Mesendoderm (in vitro differentiated cells): ENCODE measurements around the gene CAMK2G.

Source experiments
- DNase-seq: peaks from one replicate; pipeline ENCODE4 v3.0.0; 2013
- H2AK5ac ChIP-seq: 2 replicates; pipeline ENCODE4 v1.6.1; 2013; ENCODE audit warnings: low read length, inconsistent platforms
- H2BK120ac ChIP-seq: 2 replicates; pipeline ENCODE4 v1.6.1; 2013; ENCODE audit warnings: low read depth, mild to moderate bottlenecking, low read length, moderate library complexity, mixed read lengths
- H2BK15ac ChIP-seq: replicated peaks from 2 replicates; pipeline ENCODE4 v1.6.1; 2013; ENCODE audit warnings: low read depth, mild to moderate bottlenecking, moderate library complexity
- H2BK5ac ChIP-seq: 2 replicates; pipeline ENCODE4 v1.6.1; 2013; ENCODE audit warnings: low read length, inconsistent platforms
- H3K18ac ChIP-seq: 2 replicates; pipeline ENCODE4 v1.6.1; 2013; ENCODE audit warnings: mild to moderate bottlenecking, low read length, mixed read lengths
- H3K23ac ChIP-seq: one replicate; pipeline ENCODE4 v1.6.1; 2013; ENCODE audit warnings: low read length
- H3K27ac ChIP-seq: 2 replicates; pipeline ENCODE4 v1.5.1; 2013; ENCODE audit warnings: low read depth, mild to moderate bottlenecking, inconsistent platforms, low read length, moderate library complexity
- H3K27me3 ChIP-seq: 2 replicates; pipeline ENCODE4 v1.6.1; 2013; ENCODE audit warnings: low read length, control low read depth, mild to moderate bottlenecking, inconsistent platforms; ENCODE audit not compliant: insufficient read depth, poor library complexity
- H3K36me3 ChIP-seq: 2 replicates; pipeline ENCODE4 v1.6.1; 2013; ENCODE audit warnings: low read length, inconsistent platforms; ENCODE audit not compliant: control insufficient read depth, insufficient read depth
- H3K4ac ChIP-seq: one replicate; pipeline ENCODE4 v1.6.1; 2013; ENCODE audit warnings: low read depth, mild to moderate bottlenecking, low read length, moderate library complexity
- H3K4me1 ChIP-seq: 2 replicates; pipeline ENCODE4 v1.6.1; 2013; ENCODE audit warnings: low read depth, low read length, inconsistent platforms; ENCODE audit not compliant: control insufficient read depth
- H3K4me2 ChIP-seq: 2 replicates; pipeline ENCODE4 v1.6.1; 2013; ENCODE audit warnings: low read length
- H3K4me3 ChIP-seq: 2 replicates; pipeline ENCODE4 v1.5.1; 2013; ENCODE audit warnings: mild to moderate bottlenecking, low read length
- H3K56ac ChIP-seq: one replicate; pipeline ENCODE4 v1.6.1; 2013; ENCODE audit warnings: low read length
- H3K79me1 ChIP-seq: 2 replicates; pipeline ENCODE4 v1.6.1; 2013; ENCODE audit warnings: low read length, inconsistent platforms
- H3K79me2 ChIP-seq: 2 replicates; pipeline ENCODE4 v1.6.1; 2013; ENCODE audit warnings: mild to moderate bottlenecking, low read length; ENCODE audit not compliant: control insufficient read depth, insufficient read depth
- H3K9ac ChIP-seq: 2 replicates; pipeline ENCODE4 v1.6.1; 2013; ENCODE audit warnings: low read length, inconsistent platforms
- H4K5ac ChIP-seq: one replicate; pipeline ENCODE4 v1.6.1; 2013; ENCODE audit warnings: low read length
- H4K8ac ChIP-seq: one replicate; pipeline ENCODE4 v1.6.1; 2013; ENCODE audit warnings: low read depth, mild to moderate bottlenecking, control low read depth, low read length, moderate library complexity
- WGBS: extraction: QIAGEN DNeasy Blood & Tissue Kit; methylation state at CpG from one replicate; pipeline ENCODE4 v1.1.7; 2013; ENCODE audit warnings: low lambda C conversion rate, missing lambda C conversion rate; ENCODE audit not compliant: insufficient coverage; ENCODE audit errors: extremely low coverage; 5-methylcytosine and 5-hydroxymethylcytosine counted together

Gene CAMK2G

GRCh38 chr10:73818402-73818801 lies 56.0 kb downstream of the CAMK2G start:
- H2BK120ac ChIP-seq: no peak overlapping the region
- H3K4me1 ChIP-seq: peaks cover 5% of the 10 kb centered on the region
- peak; percentile 44 for DNase-seq
- H4K8ac ChIP-seq: no peak overlapping the region
- H2AK5ac ChIP-seq: no peak overlapping the region
- no peaks in the 10 kb centered on the region for H3K79me1 ChIP-seq
- H3K36me3 ChIP-seq: no peaks in the 10 kb centered on the region
- H3K79me2 ChIP-seq: no peaks in the 10 kb centered on the region
- no CpG with 5 or more reads among the region's 10 CpGs for WGBS
- no peak overlapping the region for H3K4me3 ChIP-seq
- H3K4ac ChIP-seq: no peak overlapping the region
- H3K9ac ChIP-seq: no peak overlapping the region
- H4K5ac ChIP-seq: no peak overlapping the region
- H3K27me3 ChIP-seq: no peaks in the 10 kb centered on the region
- H2BK15ac ChIP-seq: no peak overlapping the region
- no peak overlapping the region for H3K4me2 ChIP-seq
- H2BK5ac ChIP-seq: no peak overlapping the region
- H3K56ac ChIP-seq: peak overlapping the region; percentile 0
- H3K18ac ChIP-seq: no peak overlapping the region
- H3K23ac ChIP-seq: no peak overlapping the region
- no peak overlapping the region for H3K27ac ChIP-seq

GRCh38 chr10:73817826-73818225 lies 56.5 kb downstream of the CAMK2G start:
- Histone ChIP-seq H3K18ac (no peak overlapping the region), H3K79me2 (no peaks in the 10 kb centered on the region), H2BK5ac (no peak overlapping the region), H2AK5ac (no peak overlapping the region), H3K4ac (no peak overlapping the region), H3K79me1 (no peaks in the 10 kb centered on the region), H2BK120ac (no peak overlapping the region), H3K4me2 (no peak overlapping the region), H3K36me3 (no peaks in the 10 kb centered on the region), H4K8ac (no peak overlapping the region), H3K4me1 (peaks cover 5% of the 10 kb centered on the region), H3K4me3 (no peak overlapping the region), H3K27ac (no peak overlapping the region), H3K9ac (no peak overlapping the region), H4K5ac (no peak overlapping the region), H3K23ac (no peak overlapping the region), H3K56ac (no peak overlapping the region), H3K27me3 (no peaks in the 10 kb centered on the region), H2BK15ac (no peak overlapping the region)
- WGBS: no CpG with 5 or more reads among the region's 5 CpGs
- no peak for DNase-seq

- peak; percentile 88 for DNase-seq
- peak overlapping the region; percentile 76 for H3K27ac ChIP-seq
- H2BK15ac ChIP-seq: no peak overlapping the region
These were observed 57.2 kb downstream of the CAMK2G start for GRCh38 chr10:73816917-73817729.

GRCh38 chr10:73815719-73816030 lies 58.7 kb downstream of the CAMK2G start:
- no peaks in the 10 kb centered on the region for H3K79me1 ChIP-seq
- no peak overlapping the region for H2AK5ac ChIP-seq
- H4K5ac ChIP-seq: no peak overlapping the region
- DNase-seq: no peak
- H3K4ac ChIP-seq: no peak overlapping the region
- H2BK15ac ChIP-seq: no peak overlapping the region
- no peaks in the 10 kb centered on the region for H3K79me2 ChIP-seq
- no peak overlapping the region for H3K18ac ChIP-seq
- H2BK5ac ChIP-seq: no peak overlapping the region
- no peak overlapping the region for H3K4me3 ChIP-seq
- no peak overlapping the region for H3K56ac ChIP-seq
- H3K4me1 ChIP-seq: peaks cover 5% of the 10 kb centered on the region
- no peaks in the 10 kb centered on the region for H3K27me3 ChIP-seq
- H3K23ac ChIP-seq: no peak overlapping the region
- H3K27ac ChIP-seq: no peak overlapping the region
- no peak overlapping the region for H3K4me2 ChIP-seq
- no peak overlapping the region for H4K8ac ChIP-seq
- no peaks in the 10 kb centered on the region for H3K36me3 ChIP-seq
- H3K9ac ChIP-seq: no peak overlapping the region
- no peak overlapping the region for H2BK120ac ChIP-seq

More at GRCh38 chr10:73816917-73817729, 57.2 kb downstream of the CAMK2G start:
- peak overlapping the region; percentile 71 for H2BK5ac ChIP-seq
- H3K18ac ChIP-seq: no peak overlapping the region
- peak overlapping the region; percentile 18 for H3K9ac ChIP-seq
- H2AK5ac ChIP-seq: no peak overlapping the region
- no peak overlapping the region for H2BK120ac ChIP-seq
- no peak overlapping the region for H3K4me2 ChIP-seq
- H3K4ac ChIP-seq: no peak overlapping the region
- H3K23ac ChIP-seq: no peak overlapping the region
- no peak overlapping the region for H4K5ac ChIP-seq
- no peak overlapping the region for H3K4me3 ChIP-seq
- H3K79me2 ChIP-seq: no peaks in the 10 kb centered on the region
- peak overlapping the region; percentile 78 for H3K56ac ChIP-seq
- H3K79me1 ChIP-seq: no peaks in the 10 kb centered on the region
- H3K27me3 ChIP-seq: no peaks in the 10 kb centered on the region
- WGBS: no CpG with 5 or more reads among the region's 10 CpGs
- no peaks in the 10 kb centered on the region for H3K36me3 ChIP-seq
- H4K8ac ChIP-seq: no peak overlapping the region
- peaks cover 5% of the 10 kb centered on the region for H3K4me1 ChIP-seq

GRCh38 chr10:73814896-73815718 lies 59.2 kb downstream of the CAMK2G start:
- Histone ChIP-seq H4K8ac (no peak overlapping the region), H3K4me1 (peaks cover 8% of the 10 kb centered on the region), H3K4me3 (no peak overlapping the region), H3K56ac (no peak overlapping the region), H3K4me2 (no peak overlapping the region), H2BK120ac (no peak overlapping the region), H3K4ac (no peak overlapping the region), H3K9ac (no peak overlapping the region), H2AK5ac (no peak overlapping the region), H3K18ac (no peak overlapping the region), H3K27ac (no peak overlapping the region), H2BK15ac (no peak overlapping the region), H3K36me3 (no peaks in the 10 kb centered on the region), H4K5ac (no peak overlapping the region), H3K27me3 (no peaks in the 10 kb centered on the region), H3K79me1 (no peaks in the 10 kb centered on the region), H2BK5ac (no peak overlapping the region), H3K23ac (no peak overlapping the region), H3K79me2 (no peaks in the 10 kb centered on the region)
- WGBS: no CpG with 5 or more reads among the region's 22 CpGs
- DNase-seq: peak; percentile 75
